Trophoblast cell (in vitro differentiated cells and primary cell): Measurements from ENCODE around the gene SH3BP4.

Experiments used
- DNase-seq, 2 donors: peaks; one replicate each; pipeline ENCODE4 v3.0.0-alpha.2; 2016
- H2AFZ ChIP-seq: 2 replicates; pipeline ENCODE4 v1.6.1; 2013; ENCODE audit warnings: low read length, moderate library complexity, mild to moderate bottlenecking; ENCODE audit not compliant: insufficient read depth, poor library complexity
- H2AK5ac ChIP-seq: 2 replicates; pipeline ENCODE4 v1.6.1; 2013; ENCODE audit warnings: mild to moderate bottlenecking, low read length
- H2BK120ac ChIP-seq: 2 replicates; pipeline ENCODE4 v1.6.1; 2013; ENCODE audit warnings: low read length, mild to moderate bottlenecking, moderate library complexity; ENCODE audit not compliant: insufficient read depth, poor library complexity
- H2BK12ac ChIP-seq: 2 replicates; pipeline ENCODE4 v1.6.1; 2013; ENCODE audit warnings: mild to moderate bottlenecking, low read length, moderate library complexity
- H2BK5ac ChIP-seq: 2 replicates; pipeline ENCODE4 v1.6.1; 2013; ENCODE audit warnings: low read length, low read depth, moderate library complexity, mild to moderate bottlenecking; ENCODE audit not compliant: poor library complexity
- H3K14ac ChIP-seq: 2 replicates; pipeline ENCODE4 v1.6.1; 2013; ENCODE audit warnings: mild to moderate bottlenecking, low read length
- H3K18ac ChIP-seq: 2 replicates; pipeline ENCODE4 v1.6.1; 2013; ENCODE audit warnings: mild to moderate bottlenecking, low read length
- H3K23ac ChIP-seq: 2 replicates; pipeline ENCODE4 v1.6.1; 2013; ENCODE audit warnings: low read length
- H3K27ac ChIP-seq: 2 replicates; pipeline ENCODE4 v1.5.1; 2013; ENCODE audit warnings: low read depth, mild to moderate bottlenecking, inconsistent platforms, low read length, moderate library complexity
- H3K27me3 ChIP-seq: 2 replicates; pipeline ENCODE4 v1.6.1; 2013; ENCODE audit warnings: inconsistent platforms, mild to moderate bottlenecking, low read length, moderate library complexity; ENCODE audit not compliant: insufficient read depth
- H3K36me3 ChIP-seq, 2 experiments: 1 replicate in 1 of 2; 2 replicates in 1 of 2; pipeline ENCODE4 v1.6.1; 2013; ENCODE audit warnings: low read length in 2 of 2, mild to moderate bottlenecking in 2 of 2, moderate library complexity in 1 of 2; ENCODE audit not compliant: insufficient read depth in 2 of 2, control insufficient read depth in 1 of 2
- H3K4ac ChIP-seq: 2 replicates; pipeline ENCODE4 v1.6.1; 2013; ENCODE audit warnings: low read depth, mild to moderate bottlenecking, low read length, moderate library complexity
- H3K4me1 ChIP-seq, 2 experiments: 1 replicate in 1 of 2; 2 replicates in 1 of 2; pipeline ENCODE4 v1.6.1; 2013; ENCODE audit warnings: low read length in 2 of 2, mild to moderate bottlenecking in 2 of 2, moderate library complexity in 1 of 2; ENCODE audit not compliant: insufficient read depth in 2 of 2, control insufficient read depth in 1 of 2
- H3K4me2 ChIP-seq: 2 replicates; pipeline ENCODE4 v1.6.1; 2013; ENCODE audit warnings: inconsistent platforms, mild to moderate bottlenecking, low read length, moderate library complexity
- H3K4me3 ChIP-seq: 2 replicates; pipeline ENCODE4 v1.5.1; 2013; ENCODE audit warnings: mild to moderate bottlenecking, low read depth, low read length, inconsistent platforms
- H3K79me1 ChIP-seq: one replicate; pipeline ENCODE4 v1.6.1; 2013; ENCODE audit warnings: low read length
- H3K79me2 ChIP-seq: 2 replicates; pipeline ENCODE4 v1.6.1; 2013; ENCODE audit warnings: low read length, mild to moderate bottlenecking; ENCODE audit not compliant: control insufficient read depth, insufficient read depth, poor library complexity
- H3K9ac ChIP-seq: 2 replicates; pipeline ENCODE4 v1.6.1; 2013; ENCODE audit warnings: mild to moderate bottlenecking, low read length
- H3K9me3 ChIP-seq: 2 replicates; pipeline ENCODE4 v1.6.1; 2013; ENCODE audit warnings: low read depth, mild to moderate bottlenecking, control low read depth, inconsistent platforms, low read length; ENCODE audit not compliant: insufficient read depth
- H4K12ac ChIP-seq: 2 replicates; pipeline ENCODE4 v1.6.1; 2013; ENCODE audit warnings: low read depth, mild to moderate bottlenecking, low read length, moderate library complexity
- H4K8ac ChIP-seq: 2 replicates; pipeline ENCODE4 v1.6.1; 2013; ENCODE audit warnings: low read depth, mild to moderate bottlenecking, low read length, moderate library complexity
- H4K91ac ChIP-seq: one replicate; pipeline ENCODE4 v1.6.1; 2013; ENCODE audit warnings: low read depth, mild to moderate bottlenecking, low read length, moderate library complexity
- WGBS: extraction: QIAGEN DNeasy Blood & Tissue Kit; methylation state at CpG from one replicate; pipeline ENCODE4 v1.1.7; 2013; ENCODE audit warnings: missing lambda C conversion rate; ENCODE audit not compliant: insufficient read length, insufficient coverage; ENCODE audit errors: extremely low coverage; 5-methylcytosine and 5-hydroxymethylcytosine counted together

SH3BP4 gene

DNA sequence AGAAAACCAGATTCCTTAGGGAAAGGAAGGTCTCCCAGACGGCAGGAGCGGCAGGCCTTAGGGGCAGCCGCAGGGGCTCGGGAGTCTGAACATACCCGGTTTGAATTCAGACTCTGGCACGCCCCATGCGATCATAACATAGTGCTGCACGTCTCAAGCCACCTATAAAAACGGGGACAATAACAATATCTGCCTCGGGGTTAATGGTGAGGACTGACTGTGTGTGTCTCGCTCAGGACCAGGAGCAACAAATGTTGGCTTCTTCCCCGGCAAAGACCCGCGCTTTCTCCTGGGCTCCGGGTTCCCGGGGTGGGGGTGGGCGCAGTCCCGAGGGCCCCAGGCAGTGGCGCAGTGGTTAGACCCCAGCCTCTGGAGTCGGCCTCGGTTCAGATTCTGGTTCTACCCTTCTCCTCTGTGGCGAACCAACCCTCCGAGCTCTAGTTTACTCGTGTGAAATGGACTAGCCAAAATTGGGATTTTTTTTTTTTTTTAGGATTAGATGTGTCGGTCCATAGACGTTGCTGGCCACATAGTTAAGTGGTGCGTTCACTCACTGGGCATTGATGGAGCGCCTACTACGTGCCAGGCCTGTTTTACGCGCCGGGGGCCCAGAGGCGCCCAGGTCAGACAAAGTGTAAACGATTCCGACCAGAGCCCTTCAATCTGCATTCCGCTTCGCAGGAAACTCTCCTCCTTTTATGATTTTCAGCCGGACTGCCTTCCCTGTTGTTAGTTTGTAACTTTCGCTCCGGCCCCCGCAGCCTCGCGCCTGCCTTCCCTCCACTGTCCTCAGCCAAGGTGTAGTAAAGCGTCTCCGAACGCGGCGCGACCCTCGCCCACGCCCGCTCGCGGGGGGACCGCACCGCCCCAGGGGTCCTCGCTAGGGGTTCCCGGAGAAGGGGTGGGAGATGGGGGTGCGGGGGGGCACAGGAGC is 820 bp upstream of the SH3BP4 start:
- peaks cover 0 to 3% of the 10 kb centered on the region in 2 experiments for H3K36me3 ChIP-seq
- H2BK120ac ChIP-seq = peak overlapping the region; percentile 52
- H3K14ac ChIP-seq = peak overlapping the region; percentile 83
- H3K4me2 ChIP-seq = peak overlapping the region; percentile 60
- WGBS = no CpG with 5 or more reads among the region's 59 CpGs
- peaks cover 2% of the 10 kb centered on the region for H3K9me3 ChIP-seq
- DNase-seq = peak; percentile 97 to 98
- H3K23ac ChIP-seq = no peak overlapping the region
- H2BK5ac ChIP-seq = peak overlapping the region; percentile 50
- H2AK5ac ChIP-seq = peak overlapping the region; percentile 44
- peaks cover 22% of the 10 kb centered on the region for H3K79me2 ChIP-seq
- H3K9ac ChIP-seq = peak overlapping the region; percentile 30
- peak overlapping the region; percentile 50 for H3K4me3 ChIP-seq
- peak overlapping the region; percentile 90 for H4K12ac ChIP-seq
- peak overlapping the region; percentile 25 for H3K27ac ChIP-seq
- H3K4me1 ChIP-seq = peaks cover 13 to 30% of the 10 kb centered on the region in 2 experiments
- H4K8ac ChIP-seq = peak overlapping the region; percentile 63
- H3K4ac ChIP-seq = peak overlapping the region; percentile 43
- peak overlapping the region; percentile 80 for H2AFZ ChIP-seq
- H2BK12ac ChIP-seq = peak overlapping the region; percentile 55
- peak overlapping the region; percentile 72 for H4K91ac ChIP-seq
- H3K79me1 ChIP-seq = peaks cover 24% of the 10 kb centered on the region
- H3K27me3 ChIP-seq = no peaks in the 10 kb centered on the region
- H3K18ac ChIP-seq = peak overlapping the region; percentile 90

DNA sequence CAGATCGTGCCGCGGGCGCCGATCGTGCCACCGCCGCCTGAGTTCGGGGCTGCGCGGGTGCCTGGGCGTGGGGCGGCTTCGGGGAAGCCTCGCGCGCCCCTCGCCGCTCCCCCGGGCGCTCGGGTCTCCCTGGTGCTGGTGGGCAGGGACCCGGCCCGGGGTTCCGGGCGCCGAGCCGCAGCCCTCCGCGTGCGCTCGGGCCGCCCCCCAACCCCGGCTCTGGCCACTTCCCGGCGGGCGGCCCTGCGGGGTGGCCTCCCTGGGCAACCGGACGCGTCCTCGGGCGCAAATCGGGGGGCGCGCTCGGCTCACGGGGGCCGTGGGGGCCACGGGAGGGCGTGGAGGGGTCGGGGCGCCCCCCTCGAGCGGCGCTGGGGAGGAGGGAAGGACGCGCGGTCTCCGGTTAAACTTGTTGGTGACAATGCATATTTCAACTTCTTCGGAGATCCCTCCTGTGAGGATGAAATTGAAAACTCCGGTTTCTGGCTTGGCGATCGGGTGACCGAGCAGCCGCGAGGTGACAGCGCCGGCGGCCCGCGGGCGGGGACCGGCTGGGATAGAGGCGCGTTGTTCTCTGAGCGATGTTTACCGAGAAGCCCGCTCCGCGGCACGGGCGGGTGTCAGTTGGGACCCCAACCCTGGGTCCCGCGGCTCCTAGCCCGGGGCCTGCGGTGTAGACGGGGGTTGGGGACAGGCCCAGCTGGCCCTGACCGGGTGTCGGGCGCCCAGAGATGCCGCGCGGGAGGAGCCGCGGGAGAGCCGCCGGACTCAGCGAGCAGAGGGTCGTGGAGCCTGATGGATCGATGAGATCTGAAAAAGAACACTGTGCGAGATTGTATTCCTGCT is 676 bp downstream of the SH3BP4 start:
- H3K79me1 ChIP-seq = peaks cover 20% of the 10 kb centered on the region
- peak overlapping the region; percentile 50 for H4K8ac ChIP-seq
- H3K27ac ChIP-seq = peak overlapping the region; percentile 3
- peak overlapping the region; percentile 88 for H3K9ac ChIP-seq
- H2BK120ac ChIP-seq = peak overlapping the region; percentile 29
- H3K4me3 ChIP-seq = peak overlapping the region; percentile 87
- H2AK5ac ChIP-seq = no peak overlapping the region
- H4K12ac ChIP-seq = peak overlapping the region; percentile 7
- peak overlapping the region; percentile 82 for H4K91ac ChIP-seq
- H2BK12ac ChIP-seq = peak overlapping the region; percentile 55
- peak; percentile 22 to 66 for DNase-seq
- no peak overlapping the region for H3K23ac ChIP-seq
- H3K79me2 ChIP-seq = peaks cover 28% of the 10 kb centered on the region
- peak overlapping the region; percentile 81 for H3K14ac ChIP-seq
- H3K4me1 ChIP-seq = peaks cover 13 to 29% of the 10 kb centered on the region in 2 experiments
- H3K4me2 ChIP-seq = peak overlapping the region; percentile 72
- H2AFZ ChIP-seq = peak overlapping the region; percentile 54
- peaks cover 0 to 6% of the 10 kb centered on the region in 2 experiments for H3K36me3 ChIP-seq
- H3K27me3 ChIP-seq = no peaks in the 10 kb centered on the region
- H3K9me3 ChIP-seq = no peaks in the 10 kb centered on the region
- no CpG with 5 or more reads among the region's 102 CpGs for WGBS
- peak overlapping the region; percentile 72 for H3K18ac ChIP-seq
- H3K4ac ChIP-seq = peak overlapping the region; percentile 28
- H2BK5ac ChIP-seq = peak overlapping the region; percentile 24

DNA sequence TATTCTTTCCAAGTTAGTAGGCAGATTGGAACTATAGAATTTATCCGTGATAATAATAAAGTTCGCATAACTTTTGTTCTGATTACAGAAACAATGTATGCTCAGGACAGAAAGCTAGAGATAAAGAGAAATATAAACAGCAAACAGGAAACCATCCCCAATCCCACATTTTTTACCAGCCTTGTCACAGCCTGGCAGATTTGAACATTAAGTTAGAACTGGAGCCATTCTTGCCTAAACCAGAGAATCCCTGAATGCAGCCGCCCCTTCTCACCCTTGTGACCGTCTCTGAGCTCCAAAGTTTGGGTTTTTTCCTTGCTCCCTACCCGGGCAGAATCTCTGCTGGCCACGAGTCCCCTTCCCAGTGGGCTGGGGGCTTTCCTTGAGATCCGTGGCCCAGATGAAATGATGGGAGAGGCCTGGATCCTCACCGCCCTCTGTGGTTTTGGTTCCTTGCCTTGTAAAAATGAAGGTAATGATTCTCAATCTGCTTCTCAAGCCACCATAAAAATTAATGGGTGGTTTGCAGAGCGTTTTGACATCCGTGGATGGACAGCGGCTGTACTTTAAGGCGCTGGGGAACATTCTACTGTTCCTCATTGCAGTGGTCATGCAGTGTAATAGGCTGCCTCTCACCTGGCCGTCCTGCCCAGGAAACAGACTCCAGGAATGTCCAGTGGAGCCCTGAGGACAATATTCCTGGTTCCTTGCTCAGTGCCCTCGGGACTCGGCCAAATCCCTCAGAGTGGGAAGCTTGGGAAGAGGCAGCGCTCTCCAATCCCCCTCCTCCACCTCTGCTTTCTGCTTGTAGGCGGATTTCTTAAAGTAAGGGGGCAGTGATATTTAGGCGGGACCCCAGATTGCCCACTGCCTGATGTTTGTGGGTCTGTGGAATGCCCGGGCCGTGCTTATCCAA is 1.6 kb downstream of the SH3BP4 start:
- Histone ChIP-seq H2BK120ac (peak overlapping the region; percentile 65), H3K27ac (peak overlapping the region; percentile 70), H3K14ac (peak overlapping the region; percentile 37), H3K27me3 (no peaks in the 10 kb centered on the region), H2BK5ac (peak overlapping the region; percentile 59), H3K9ac (peak overlapping the region; percentile 88), H3K23ac (no peak overlapping the region), H3K36me3 (peaks cover 0 to 6% of the 10 kb centered on the region in 2 experiments), H3K4me3 (peak overlapping the region; percentile 87), H2BK12ac (peak overlapping the region; percentile 42), H2AK5ac (peak overlapping the region; percentile 9), H3K4ac (peak overlapping the region; percentile 61), H3K79me1 (peaks cover 20% of the 10 kb centered on the region), H4K91ac (peak overlapping the region; percentile 58), H2AFZ (no peak overlapping the region), H4K8ac (peak overlapping the region; percentile 34), H4K12ac (no peak overlapping the region), H3K9me3 (no peaks in the 10 kb centered on the region), H3K4me1 (peaks cover 13 to 29% of the 10 kb centered on the region in 2 experiments), H3K18ac (peak overlapping the region; percentile 26), H3K4me2 (peak overlapping the region; percentile 72), H3K79me2 (peaks cover 31% of the 10 kb centered on the region)
- peak; percentile 80 to 83 for DNase-seq
- WGBS = no CpG with 5 or more reads among the region's 20 CpGs
